Stimulated activated CD4-positive, alpha-beta T cell treated with anti-CD3 and anti-CD28 coated beads, Interleukin-12 subunit alpha, Interleukin-12 subunit beta, amount 100 ng/mL, for 48 hours (primary cell): ENCODE data around the gene DHX57.
"Not testable (repeated sequence)": the region's sequence is repeated elsewhere in the genome, so short reads cannot be mapped to it uniquely, and the experiment has no call there.

Experiments
- DNase-seq, 3 donors: peaks; one replicate each; pipeline ENCODE4 v3.0.0-alpha.2; 2020; ENCODE audit warnings: low read depth in 2 of 3, low spot score in 1 of 3

The DHX57 gene

GRCh38 chr2:38866773-38867443, 8.8 kb downstream of the DHX57 start:
- no peak for DNase-seq

GRCh38 chr2:38863061-38863695, 12.6 kb downstream of the DHX57 start:
- no peak for DNase-seq

DNA sequence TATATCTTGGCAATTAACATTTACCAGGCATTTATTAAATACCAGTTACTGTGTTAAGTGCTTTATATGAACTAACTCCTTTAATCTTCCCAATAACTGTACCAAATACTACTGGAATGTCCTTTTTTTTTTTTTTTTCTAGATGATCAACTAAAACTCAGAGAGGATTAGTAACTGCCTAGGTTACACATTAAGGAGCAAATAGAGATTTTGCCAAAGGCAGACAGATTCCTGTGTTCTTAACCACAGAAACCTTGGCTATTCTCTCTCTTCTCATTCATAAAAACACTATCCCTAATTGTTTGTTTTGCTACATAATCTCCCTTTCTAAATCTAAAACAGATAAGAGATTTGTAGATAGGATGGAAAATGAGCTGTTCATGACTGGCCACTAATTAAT, 13.3 kb downstream of the DHX57 start:
- no peak for DNase-seq

- DNase-seq, result no peak
Measured at GRCh38 chr2:38856165-38856564, 19.6 kb downstream of the DHX57 start.

DNA sequence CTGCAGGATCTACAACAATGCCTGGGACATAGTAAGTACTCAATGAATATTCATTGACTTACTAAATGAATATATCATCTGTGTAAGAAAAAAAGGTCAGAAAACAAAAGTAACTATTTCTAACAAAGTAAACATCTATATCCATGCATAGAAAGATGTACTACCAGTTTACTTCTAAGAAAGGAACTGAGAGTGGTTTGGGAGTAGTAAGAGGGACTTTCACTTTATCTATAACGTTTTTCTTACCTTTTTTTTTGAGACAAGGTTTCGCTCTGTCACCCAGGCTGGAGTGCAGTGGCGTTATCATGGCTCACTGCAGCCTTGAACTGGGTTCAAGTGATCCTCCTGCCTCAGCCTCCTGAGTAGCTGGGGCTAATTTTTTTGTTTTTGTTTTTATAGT, 25.7 kb downstream of the DHX57 start:
- no peak for DNase-seq

DNA sequence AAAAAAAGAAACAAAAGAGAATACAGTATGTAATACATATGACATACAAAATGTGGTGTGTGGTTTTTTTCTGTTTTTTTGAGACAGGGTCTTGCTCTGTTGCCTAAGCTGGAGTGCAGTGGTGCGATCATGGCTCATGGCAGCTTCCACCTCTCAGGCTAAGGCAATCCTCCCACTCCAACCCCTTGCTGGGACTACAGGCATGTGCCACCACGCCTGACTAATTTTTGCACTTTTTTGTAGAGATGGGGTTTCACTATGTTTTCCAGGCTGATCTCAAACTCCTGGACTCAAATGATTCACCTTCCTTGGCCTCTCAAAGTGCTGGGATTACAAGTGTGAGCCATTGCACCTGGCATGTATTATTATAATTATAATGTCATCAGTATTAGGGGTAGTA, 38.9 kb downstream of the DHX57 start:
- no peak for DNase-seq

GRCh38 chr2:38835990-38836389, 39.7 kb downstream of the DHX57 start:
- DNase-seq, result no peak

DNA sequence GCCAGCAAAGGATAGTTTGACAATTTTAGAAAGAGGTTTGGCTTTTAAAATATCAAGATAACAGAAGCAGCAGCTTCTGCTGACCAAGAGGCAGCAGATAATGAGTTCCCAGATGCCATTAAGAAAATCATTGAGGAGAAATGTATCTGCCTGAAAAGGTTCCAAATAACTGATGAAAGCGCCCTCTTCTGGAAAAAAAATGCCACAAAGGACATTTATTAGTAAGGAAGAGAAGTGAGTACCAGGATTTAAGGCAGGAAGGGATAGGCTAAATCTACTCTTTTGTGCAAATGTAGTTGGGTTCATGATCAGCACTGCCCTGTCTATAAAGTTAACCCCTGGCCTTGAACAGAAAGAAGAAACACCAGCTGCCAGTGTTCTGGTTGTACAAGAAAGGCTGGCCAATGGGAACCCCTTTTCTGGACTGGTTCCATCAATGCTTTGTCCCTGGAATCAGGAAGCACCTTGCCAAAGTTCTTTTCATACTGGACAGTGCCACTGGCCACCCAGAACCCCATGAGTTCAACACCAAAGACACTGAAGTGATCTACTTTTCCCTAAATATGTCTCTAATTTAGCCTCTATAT, 40.6 kb downstream of the DHX57 start:
- peak in 1 of 3 donors; percentile 3 for DNase-seq

DNA sequence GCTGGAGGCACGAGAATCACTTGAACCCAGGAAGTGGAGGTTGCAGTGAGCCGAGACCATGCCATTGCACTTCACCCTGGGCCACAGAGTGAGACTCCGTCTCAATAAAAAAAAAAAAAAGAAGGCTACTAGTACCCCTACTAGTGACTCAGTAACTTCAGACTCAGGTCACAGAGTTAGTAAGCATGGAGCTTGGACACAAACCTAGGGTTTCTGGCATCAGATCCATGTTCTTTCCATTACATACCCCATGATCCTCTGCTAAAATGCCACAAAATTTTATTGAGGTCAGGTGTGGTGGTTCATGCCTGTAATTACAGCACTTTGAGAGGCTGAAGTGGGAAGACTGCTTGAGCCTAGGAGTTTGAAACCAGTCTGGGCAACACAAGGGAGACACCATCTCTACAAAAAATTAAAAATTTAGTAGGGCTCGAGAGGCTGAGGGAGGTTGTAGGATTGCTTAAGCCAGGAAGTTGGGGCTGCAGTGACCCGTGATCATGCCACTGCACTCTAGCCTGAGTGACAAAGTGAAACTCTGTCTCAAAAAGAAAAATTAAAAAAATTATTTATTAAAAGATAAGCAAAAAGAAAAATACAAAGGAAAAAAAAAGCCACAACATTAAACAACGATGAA, 45.1 kb downstream of the DHX57 start:
- DNase-seq, result no peak

- DNase-seq, result no peak
Measured at GRCh38 chr2:38829971-38830370, 45.8 kb downstream of the DHX57 start.

DNA sequence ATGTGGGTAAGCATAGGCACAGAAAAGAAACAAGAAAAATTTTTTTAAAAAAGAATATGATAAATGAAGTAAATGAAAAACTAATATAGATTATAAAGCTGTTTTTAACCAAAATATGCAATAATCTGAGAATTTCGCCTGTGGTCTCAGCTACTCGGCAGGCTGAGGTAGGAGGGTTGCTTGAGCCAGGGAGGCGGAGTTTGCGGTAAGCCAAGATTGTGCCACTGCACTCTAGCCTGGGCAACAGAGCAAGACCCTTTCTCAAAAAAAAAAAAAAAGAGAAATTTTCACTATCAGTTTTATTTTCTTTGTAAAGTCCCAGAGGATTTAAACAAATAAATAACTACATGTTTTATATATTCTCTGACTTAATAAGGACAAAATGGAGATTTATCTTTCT, 47.3 kb downstream of the DHX57 start:
- DNase-seq, result no peak

DNA sequence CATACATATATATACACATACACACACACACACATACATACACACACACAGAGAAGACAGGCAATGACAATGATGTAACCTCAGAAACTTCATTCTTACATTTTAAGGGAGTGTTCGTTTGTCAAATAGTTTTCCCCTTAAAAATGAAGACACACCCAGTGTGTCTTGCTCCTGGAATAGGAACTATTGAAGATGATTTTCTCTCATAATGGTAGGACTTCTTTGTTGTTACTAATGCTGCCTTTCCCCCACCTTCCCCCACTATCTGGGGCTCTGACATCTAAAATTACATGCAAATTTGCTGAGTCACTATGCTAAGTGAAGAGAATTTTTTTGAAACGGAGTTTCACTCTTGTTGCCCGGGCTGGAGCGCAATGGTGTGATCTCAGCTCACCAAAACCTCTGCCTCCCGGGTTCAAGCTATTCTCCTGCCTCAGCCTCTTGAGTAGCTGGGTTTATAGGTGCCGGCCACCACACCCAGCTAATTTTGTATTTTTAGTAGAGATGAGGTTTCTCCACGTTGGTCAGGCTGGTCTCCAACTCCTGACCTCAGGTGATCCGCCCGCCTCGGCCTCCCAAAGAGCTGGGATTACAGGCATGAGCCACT, 48.1 kb downstream of the DHX57 start:
- not testable (repeated sequence) for DNase-seq

DNA sequence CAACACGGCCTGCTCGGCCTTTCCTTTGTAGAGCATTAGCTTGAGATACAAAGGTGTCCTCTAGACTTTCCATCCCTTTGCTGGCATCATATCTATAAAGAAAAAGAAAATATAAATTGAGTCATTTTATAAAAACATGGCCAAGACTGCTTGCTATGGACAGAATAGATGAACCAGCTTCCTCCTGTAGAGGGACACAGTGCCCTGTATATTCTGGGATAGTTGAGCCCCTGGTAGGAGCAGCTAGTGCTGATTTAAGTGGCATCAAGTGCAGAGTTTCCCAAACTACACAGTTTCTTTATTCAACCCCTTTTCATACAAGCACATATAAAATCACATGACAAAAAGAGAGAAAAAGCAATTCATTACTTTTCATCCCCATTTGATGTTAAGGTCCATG, 49.8 kb downstream of the DHX57 start:
- no peak for DNase-seq

DNA sequence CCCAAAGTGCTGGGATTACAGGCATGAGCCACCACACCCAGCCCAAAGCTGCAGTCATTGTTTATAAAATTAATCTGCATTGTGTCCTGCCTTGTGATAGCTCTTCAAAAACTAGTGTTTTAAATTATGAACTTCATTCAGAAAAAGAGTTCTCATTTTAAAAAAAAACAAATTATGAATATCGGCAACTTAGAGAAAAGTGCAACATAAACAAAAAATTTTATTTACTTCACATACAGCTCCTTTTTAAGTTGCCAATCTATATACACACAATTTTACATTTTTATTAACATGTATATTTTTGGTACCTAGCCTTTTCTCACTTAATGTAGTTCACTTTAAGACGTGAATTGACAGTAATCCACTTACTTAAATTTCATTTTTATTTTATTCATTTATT, 50.8 kb downstream of the DHX57 start:
- DNase-seq, result no peak

DNA sequence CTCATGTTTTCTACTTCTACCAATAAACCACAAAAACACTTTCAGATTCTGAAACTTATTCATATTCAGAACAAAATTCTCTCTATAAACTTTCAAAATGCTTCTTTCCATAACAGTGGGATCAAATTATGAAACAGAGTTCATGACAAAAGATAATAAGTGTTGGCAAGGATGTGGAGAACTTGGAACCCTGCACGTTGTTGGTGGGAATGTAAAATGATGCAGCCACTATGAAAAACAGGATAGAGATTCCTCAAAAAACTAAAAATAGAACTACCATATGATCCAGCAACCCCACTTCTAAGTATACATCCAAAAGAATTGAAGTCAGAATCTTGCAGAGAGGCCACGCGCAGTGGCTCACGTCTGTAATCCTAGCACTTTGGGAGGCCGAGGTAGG, 52.3 kb downstream of the DHX57 start:
- DNase-seq, result no peak

DNA sequence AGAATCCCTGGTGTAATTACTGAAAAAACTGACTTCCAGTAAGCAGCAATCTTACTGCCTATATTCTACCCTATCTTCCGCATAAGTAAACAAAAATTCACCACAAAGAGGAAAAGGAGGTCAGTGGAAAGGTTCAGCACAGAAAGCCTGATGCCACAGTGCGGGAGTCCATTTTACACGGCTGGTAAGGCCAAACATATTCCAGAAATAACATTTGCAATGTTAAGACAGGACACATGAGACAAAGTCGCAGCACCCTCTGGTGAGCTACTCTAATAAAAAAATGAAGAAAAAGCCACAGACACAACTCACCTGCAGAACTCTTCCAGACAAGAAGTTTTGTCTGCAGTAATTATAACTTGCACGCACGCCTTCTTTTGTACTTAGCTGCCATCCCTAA, 57.2 kb downstream of the DHX57 start:
- DNase-seq, result no peak

- DNase-seq, result no peak
Measured at GRCh38 chr2:38815936-38816335, 59.8 kb downstream of the DHX57 start.

DNA sequence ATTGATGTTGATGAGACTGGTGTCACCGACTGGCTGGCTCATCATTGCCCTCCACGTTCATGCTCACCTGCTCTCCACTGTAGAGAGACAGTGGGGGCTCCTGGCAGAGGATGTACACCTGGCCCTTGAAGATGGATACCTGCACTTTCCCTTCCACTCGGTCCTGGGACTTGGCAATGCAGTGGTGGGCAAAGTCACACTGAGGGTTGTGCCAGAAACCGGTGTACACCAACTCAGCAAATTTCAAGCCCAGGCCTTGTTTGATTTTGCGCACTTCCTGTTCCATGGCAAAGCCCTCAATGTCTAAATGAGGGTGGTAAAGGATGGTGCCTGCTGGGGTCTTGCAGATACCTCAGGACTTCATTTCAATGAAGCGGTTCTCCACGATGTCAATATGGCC, 65.2 kb downstream of the DHX57 start:
- DNase-seq, result no peak

GRCh38 chr2:38808677-38809076, 67.1 kb downstream of the DHX57 start:
- no peak for DNase-seq

DNA sequence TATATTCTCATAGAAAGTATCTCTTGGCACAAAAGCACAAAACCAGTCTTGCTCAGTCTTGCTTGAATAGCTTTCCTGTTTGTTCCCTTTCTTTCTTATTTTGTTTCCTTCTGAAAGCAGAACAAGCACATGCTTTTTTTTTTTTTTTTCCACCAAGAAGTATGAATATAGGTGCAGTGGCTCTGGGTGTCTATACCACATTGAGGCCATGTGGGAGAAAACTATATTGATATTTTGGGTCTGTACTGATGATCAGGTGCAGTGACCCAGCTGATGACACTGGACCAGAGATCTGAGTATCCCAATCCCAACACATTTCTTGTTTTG, 69.0 kb downstream of the DHX57 start:
- no peak for DNase-seq

DNA sequence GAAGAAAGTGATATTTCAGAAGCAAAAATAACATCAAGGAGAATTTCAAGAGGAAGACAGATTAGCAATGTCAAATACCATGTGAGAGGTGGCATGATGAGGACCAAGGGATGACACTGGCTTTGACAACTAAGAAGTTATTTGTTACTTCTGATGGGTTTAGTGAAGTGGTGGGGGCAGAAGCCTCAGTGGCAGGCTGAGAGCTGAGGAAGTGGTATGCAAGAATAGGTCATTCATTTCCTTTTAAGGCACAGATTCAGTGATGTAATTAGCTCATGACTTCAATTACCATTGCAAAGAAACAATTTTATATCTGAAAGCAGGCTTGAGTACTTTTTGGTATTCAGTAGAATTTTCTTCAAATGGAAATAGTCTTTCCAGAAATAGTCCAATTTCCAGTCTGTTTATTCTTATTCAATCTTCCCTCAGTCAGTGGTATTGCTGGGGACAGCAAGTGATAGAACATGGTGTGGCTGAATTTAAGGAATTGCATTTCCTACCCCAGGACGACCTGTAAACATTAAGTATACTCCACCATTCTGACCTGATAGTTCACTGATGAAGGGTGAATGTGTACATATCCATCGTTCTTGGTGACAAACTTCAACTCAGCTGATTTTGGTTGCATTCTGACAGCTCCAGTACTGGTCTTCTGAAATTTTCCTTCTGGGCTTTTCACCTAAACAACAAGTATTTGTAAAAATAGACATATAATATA, 69.6 kb downstream of the DHX57 start:
- DNase-seq, result no peak
